Vagina (tissue), 2 donors: Measurements from ENCODE around the gene RNU6-7. TPM values are rescaled to one million over a fixed set of nuclear protein-coding genes. Genes with fewer than 3 reads are reported as not detected.

Experiments
- DNase-seq, 2 donors: peaks; one replicate each; pipeline ENCODE4 v3.0.0-alpha.2; 2017; ENCODE audit errors: extremely low spot score in 2 of 2
- H3K27ac ChIP-seq: fragments of 200-600 bp; sonication (generic); one replicate; pipeline ENCODE4 v1.5.1; 2019
- H3K27me3 ChIP-seq: fragments of 200-600 bp; sonication (generic); one replicate; pipeline ENCODE4 v1.5.1; 2019
- H3K36me3 ChIP-seq, 2 donors: fragments of 200-600 bp; sonication (generic); one replicate each; pipeline ENCODE4 v1.5.1; 2017 to 2019
- H3K4me1 ChIP-seq: fragments of 200-600 bp; sonication (generic); one replicate; pipeline ENCODE4 v1.5.1; 2019
- H3K4me3 ChIP-seq, 2 donors: fragments of 200-600 bp; sonication (generic); 1 replicate in 1 of 2; 2 replicates in 1 of 2; pipeline ENCODE4 v1.5.1; 2016 to 2019
- H3K9me3 ChIP-seq: fragments of 200-600 bp; sonication (generic); one replicate; pipeline ENCODE4 v1.5.1; 2019
- CTCF ChIP-seq, 3 experiments: fragments of 450-650 bp in 2 of 3; fragments of 200-600 bp in 1 of 3; sonication (generic) in 1 of 3; IDR thresholded peaks; one replicate each; pipeline ENCODE4 v1.5.1; 2017 to 2019; ENCODE audit warnings: antibody characterized with exemption in 3 of 3, mild to moderate bottlenecking in 2 of 3, moderate library complexity in 2 of 3
- POLR2A ChIP-seq, 2 donors: fragments of 450-650 bp; IDR thresholded peaks; one replicate each; pipeline ENCODE4 v1.6.1; 2017; ENCODE audit warnings: antibody characterized with exemption in 2 of 2, mild to moderate bottlenecking in 2 of 2, moderate library complexity in 2 of 2
- POLR2AphosphoS5 ChIP-seq, 2 donors: sonication (generic); formaldehyde crosslinking; IDR thresholded peaks; one replicate each; pipeline ENCODE4 v1.9.0; 2017; ENCODE audit warnings: antibody characterized with exemption in 2 of 2, mild to moderate bottlenecking in 2 of 2, low read depth in 1 of 2; ENCODE audit not compliant: insufficient read depth in 1 of 2
- intact Hi-C: fragments of 100-400 bp; cut with DNase I; formaldehyde crosslinking; loops from one replicate; pipeline ENCODE4 v1.15.1; 2023
- small RNA-seq: library from RNA; depleted of rRNA; stranded (forward); fragments of <200 nt; gene quantifications from one replicate; pipeline ENCODE3, GENCODE V24; 2016
- total RNA-seq: library from RNA; depleted of rRNA; stranded (reverse); fragments of >200 nt; gene quantifications from one replicate; pipeline ENCODE4 v1.2.3, GENCODE V29; 2016

Gene RNU6-7
- total RNA-seq, 1 donor from 2014 or later: not detected

GRCh38 chr14:32250681-32251080, 48.8 kb downstream of the RNU6-7 start:
- TF ChIP-seq POLR2AphosphoS5 (IDR thresholded peaks at IDR 0.05; ENCODE audit: insufficient read depth in 1 of 2, low read depth in 1 of 2) (no peak), CTCF (IDR thresholded peaks at IDR 0.05) (no peak), POLR2A (IDR thresholded peaks at IDR 0.05) (no peak)
- Histone ChIP-seq H3K4me3 (no peak overlapping the region), H3K27me3 (no peaks in the 10 kb centered on the region), H3K27ac (no peak overlapping the region), H3K36me3 (no peaks in the 10 kb centered on the region), H3K4me1 (peaks cover 6% of the 10 kb centered on the region), H3K9me3 (no peaks in the 10 kb centered on the region)
- DNase-seq: no peak
- intact Hi-C loops: loop anchor here (5.0 to 10.0 kb wide), 4 partner anchors 224 to 738 kb away; no protein-coding TSS in a partner anchor

- Histone ChIP-seq H3K36me3 (no peaks in the 10 kb centered on the region), H3K9me3 (no peaks in the 10 kb centered on the region), H3K4me3 (no peak overlapping the region), H3K4me1 (peaks cover 6% of the 10 kb centered on the region), H3K27me3 (no peaks in the 10 kb centered on the region), H3K27ac (no peak overlapping the region)
- intact Hi-C loops: loop anchor here (5.0 to 10.0 kb wide), 4 partner anchors 223 to 739 kb away; no protein-coding TSS in a partner anchor
- TF ChIP-seq CTCF (IDR thresholded peaks at IDR 0.05) (no peak), POLR2A (IDR thresholded peaks at IDR 0.05) (no peak), POLR2AphosphoS5 (IDR thresholded peaks at IDR 0.05; ENCODE audit: insufficient read depth in 1 of 2, low read depth in 1 of 2) (no peak)
- no peak for DNase-seq
These were observed 49.7 kb downstream of the RNU6-7 start for GRCh38 chr14:32251530-32251929.

Small RNA genes lying within 50 kb of the gene (small RNA-seq; reads per million reads assigned to genes)
- gene RNU6-7 (not detected), gene RNU6-8 (not detected)

Other genes starting within 250 kb of the RNU6-7 start
- gene ARHGAP5, start 124.7 kb upstream of the RNU6-7 start, total RNA-seq: 90.6 TPM
- not detected for gene RNU6-8, start 1.2 kb downstream of the RNU6-7 start, total RNA-seq
- gene AKAP6, start 127.3 kb downstream of the RNU6-7 start, total RNA-seq: 3.9 TPM